ENCODE data around the gene COPZ1. TPM values are rescaled to one million over a fixed set of nuclear protein-coding genes. Genes with fewer than 3 reads are reported as not detected.

Gene COPZ1
- polyA plus RNA-seq, 4 donors, result 114 to 211 (median 138) TPM

DNA sequence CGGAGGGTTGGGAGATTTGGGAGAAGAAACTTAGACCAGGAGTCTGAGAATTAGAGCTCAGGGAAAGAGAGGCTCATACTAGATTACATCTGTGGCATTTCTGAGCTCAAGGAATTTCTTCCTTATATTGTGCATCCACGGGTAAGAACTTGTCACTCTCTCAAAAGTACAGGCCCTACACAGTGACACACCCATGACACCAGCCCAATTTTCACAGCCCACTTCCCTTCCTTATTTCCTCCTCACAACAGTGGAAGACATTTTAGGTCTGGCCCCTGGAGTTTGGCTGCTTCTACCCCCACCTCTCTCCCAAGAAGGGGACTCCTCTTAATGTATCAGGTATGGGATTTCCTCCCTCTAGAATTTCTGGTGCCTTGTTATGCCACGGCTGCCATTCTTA lies 68.8 kb downstream of the COPZ1 start:
- Histone ChIP-seq H3K4me3 (ENCODE audit: low read depth in 1 of 3, low read length in 3 of 3) (no peak overlapping the region), H3K36me3 (ENCODE audit: control insufficient read depth in 3 of 3, insufficient read depth in 2 of 3, low read depth in 1 of 3, low read length in 3 of 3) (peaks cover 0 to 20% (median 3%) of the 10 kb centered on the region in 3 donors), H3K4me1 (ENCODE audit: control insufficient read depth in 3 of 3, insufficient read depth in 2 of 3, low read depth in 1 of 3, low read length in 2 of 3) (peaks cover 0 to 9% (median 2%) of the 10 kb centered on the region in 3 donors), H3K27ac (ENCODE audit: low read depth in 1 of 3, low read length in 2 of 3) (no peak overlapping the region), H3K27me3 (ENCODE audit: control insufficient read depth in 3 of 3, insufficient read depth in 3 of 3, low read length in 3 of 3) (peaks cover 0 to 9% (median 0%) of the 10 kb centered on the region in 3 donors), H3K9me3 (ENCODE audit: control insufficient read depth in 2 of 2, insufficient read depth in 1 of 2, low read depth in 1 of 2, low read length in 1 of 2) (no peaks in the 10 kb centered on the region)
- DNase-seq (no peak), FAIRE-seq (no peak)
- 48 to 69% (median 61%) methylated on average over 3 of the region's 3 CpGs for WGBS, 3 donors

GRCh38 chr12:54394281-54394719 lies 69.4 kb downstream of the COPZ1 start:
- DNase-seq, result peak; percentile 38 to 51
- FAIRE-seq, result no peak
- H3K9me3 ChIP-seq (ENCODE audit: control insufficient read depth in 2 of 2, insufficient read depth in 1 of 2, low read depth in 1 of 2, low read length in 1 of 2), result no peaks in the 10 kb centered on the region
- no peak overlapping the region for H3K4me3 ChIP-seq (ENCODE audit: low read depth in 1 of 3, low read length in 3 of 3)
- H3K4me1 ChIP-seq (ENCODE audit: control insufficient read depth in 3 of 3, insufficient read depth in 2 of 3, low read depth in 1 of 3, low read length in 2 of 3), result peaks cover 0 to 9% (median 2%) of the 10 kb centered on the region in 3 donors
- peaks cover 0 to 9% (median 0%) of the 10 kb centered on the region in 3 donors for H3K27me3 ChIP-seq (ENCODE audit: control insufficient read depth in 3 of 3, insufficient read depth in 3 of 3, low read length in 3 of 3)
- H3K36me3 ChIP-seq (ENCODE audit: control insufficient read depth in 3 of 3, insufficient read depth in 2 of 3, low read depth in 1 of 3, low read length in 3 of 3), result peaks cover 0 to 21% (median 3%) of the 10 kb centered on the region in 3 donors
- no peak overlapping the region for H3K27ac ChIP-seq (ENCODE audit: low read depth in 1 of 3, low read length in 2 of 3)
- 9 to 33% (median 12%) methylated on average over 4 of the region's 4 CpGs for WGBS, 3 donors

DNA sequence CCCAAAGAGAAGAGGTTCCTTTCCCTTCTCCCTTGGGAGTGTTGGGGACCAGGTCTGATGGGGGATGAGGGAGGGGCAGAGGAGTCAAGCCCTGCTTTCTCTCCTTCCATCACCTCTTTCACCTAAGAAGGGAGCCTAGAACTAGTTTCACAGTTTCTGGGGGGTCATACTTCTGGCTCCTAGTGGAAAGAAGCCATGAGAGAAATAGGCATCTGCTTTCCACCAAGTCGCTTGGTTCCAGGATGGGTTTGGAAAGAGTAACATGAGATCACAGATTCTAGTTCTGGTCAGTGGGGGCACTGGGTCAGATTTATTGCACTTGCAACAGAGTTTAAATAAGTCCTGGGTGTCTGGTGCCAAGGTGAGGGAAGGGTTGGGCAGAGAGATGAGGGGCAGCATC lies 70.1 kb downstream of the COPZ1 start:
- no peak for FAIRE-seq
- H3K4me1 ChIP-seq (ENCODE audit: control insufficient read depth in 3 of 3, insufficient read depth in 2 of 3, low read depth in 1 of 3, low read length in 2 of 3), result peaks cover 0 to 9% (median 2%) of the 10 kb centered on the region in 3 donors
- no peak for DNase-seq
- no peak overlapping the region for H3K27ac ChIP-seq (ENCODE audit: low read depth in 1 of 3, low read length in 2 of 3)
- H3K4me3 ChIP-seq (ENCODE audit: low read depth in 1 of 3, low read length in 3 of 3), result no peak overlapping the region
- no peaks in the 10 kb centered on the region for H3K9me3 ChIP-seq (ENCODE audit: control insufficient read depth in 2 of 2, insufficient read depth in 1 of 2, low read depth in 1 of 2, low read length in 1 of 2)
- H3K36me3 ChIP-seq (ENCODE audit: control insufficient read depth in 3 of 3, insufficient read depth in 2 of 3, low read depth in 1 of 3, low read length in 3 of 3), result peaks cover 0 to 27% (median 3%) of the 10 kb centered on the region in 3 donors
- WGBS, 3 donors, result 91 to 93% (median 92%) methylated on average over 1 of the region's 1 CpG
- H3K27me3 ChIP-seq (ENCODE audit: control insufficient read depth in 3 of 3, insufficient read depth in 3 of 3, low read length in 3 of 3), result peaks cover 0 to 9% (median 0%) of the 10 kb centered on the region in 3 donors

DNA sequence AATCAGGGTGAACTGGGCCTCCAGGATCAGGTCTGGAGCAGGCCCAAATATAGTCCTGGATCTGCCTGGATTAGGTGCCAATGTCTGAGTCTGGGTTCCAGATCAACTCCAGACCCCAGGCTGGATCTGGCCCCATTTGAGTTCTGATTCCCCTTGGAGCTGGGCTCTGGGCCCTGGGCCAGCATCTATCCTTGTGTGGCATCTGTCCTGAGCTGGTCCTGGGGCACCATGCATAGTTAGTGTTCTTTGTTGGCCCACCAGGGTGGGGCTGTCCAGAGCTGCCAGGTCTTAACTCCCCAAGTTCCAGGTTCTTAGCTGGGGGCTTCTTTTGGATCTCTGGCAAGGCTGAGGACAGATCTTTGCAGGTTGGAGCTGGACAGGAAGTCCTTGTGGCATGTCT lies 70.6 kb downstream of the COPZ1 start:
- H3K27me3 ChIP-seq (ENCODE audit: control insufficient read depth in 3 of 3, insufficient read depth in 3 of 3, low read length in 3 of 3), result peaks cover 0 to 9% (median 0%) of the 10 kb centered on the region in 3 donors
- DNase-seq (no peak), FAIRE-seq (no peak)
- no peak overlapping the region for H3K4me3 ChIP-seq (ENCODE audit: low read depth in 1 of 3, low read length in 3 of 3)
- no peaks in the 10 kb centered on the region for H3K9me3 ChIP-seq (ENCODE audit: control insufficient read depth in 2 of 2, insufficient read depth in 1 of 2, low read depth in 1 of 2, low read length in 1 of 2)
- H3K4me1 ChIP-seq (ENCODE audit: control insufficient read depth in 3 of 3, insufficient read depth in 2 of 3, low read depth in 1 of 3, low read length in 2 of 3), result peaks cover 0 to 9% (median 2%) of the 10 kb centered on the region in 3 donors
- H3K36me3 ChIP-seq (ENCODE audit: control insufficient read depth in 3 of 3, insufficient read depth in 2 of 3, low read depth in 1 of 3, low read length in 3 of 3), result peaks cover 0 to 27% (median 3%) of the 10 kb centered on the region in 3 donors
- no peak overlapping the region for H3K27ac ChIP-seq (ENCODE audit: low read depth in 1 of 3, low read length in 2 of 3)

GRCh38 chr12:54397157-54397556 lies 72.2 kb downstream of the COPZ1 start:
- WGBS, 3 donors, result 79 to 97% (median 94%) methylated on average over 1 of the region's 1 CpG
- no peak overlapping the region for H3K4me3 ChIP-seq (ENCODE audit: low read depth in 1 of 3, low read length in 3 of 3)
- peaks cover 0 to 41% (median 3%) of the 10 kb centered on the region in 3 donors for H3K36me3 ChIP-seq (ENCODE audit: control insufficient read depth in 3 of 3, insufficient read depth in 2 of 3, low read depth in 1 of 3, low read length in 3 of 3)
- H3K4me1 ChIP-seq (ENCODE audit: control insufficient read depth in 3 of 3, insufficient read depth in 2 of 3, low read depth in 1 of 3, low read length in 2 of 3), result no peaks in the 10 kb centered on the region
- H3K27me3 ChIP-seq (ENCODE audit: control insufficient read depth in 3 of 3, insufficient read depth in 3 of 3, low read length in 3 of 3), result peaks cover 0 to 6% (median 0%) of the 10 kb centered on the region in 3 donors
- FAIRE-seq (no peak), DNase-seq (no peak)
- no peaks in the 10 kb centered on the region for H3K9me3 ChIP-seq (ENCODE audit: control insufficient read depth in 2 of 2, insufficient read depth in 1 of 2, low read depth in 1 of 2, low read length in 1 of 2)
- H3K27ac ChIP-seq (ENCODE audit: low read depth in 1 of 3, low read length in 2 of 3), result no peak overlapping the region

GRCh38 chr12:54398218-54398617 lies 73.3 kb downstream of the COPZ1 start:
- DNase-seq (no peak), FAIRE-seq (no peak)
- Histone ChIP-seq H3K36me3 (ENCODE audit: control insufficient read depth in 3 of 3, insufficient read depth in 2 of 3, low read depth in 1 of 3, low read length in 3 of 3) (peaks cover 0 to 46% (median 3%) of the 10 kb centered on the region in 3 donors), H3K9me3 (ENCODE audit: control insufficient read depth in 2 of 2, insufficient read depth in 1 of 2, low read depth in 1 of 2, low read length in 1 of 2) (no peaks in the 10 kb centered on the region), H3K27me3 (ENCODE audit: control insufficient read depth in 3 of 3, insufficient read depth in 3 of 3, low read length in 3 of 3) (no peaks in the 10 kb centered on the region), H3K4me1 (ENCODE audit: control insufficient read depth in 3 of 3, insufficient read depth in 2 of 3, low read depth in 1 of 3, low read length in 2 of 3) (no peaks in the 10 kb centered on the region), H3K27ac (ENCODE audit: low read depth in 1 of 3, low read length in 2 of 3) (no peak overlapping the region), H3K4me3 (ENCODE audit: low read depth in 1 of 3, low read length in 3 of 3) (no peak overlapping the region)
- 92 to 93% (median 93%) methylated on average over 2 of the region's 2 CpGs for WGBS, 3 donors

- FAIRE-seq (no peak), DNase-seq (peak; percentile 73 to 86)
- 57 to 68% (median 63%) methylated on average over 8 of the region's 8 CpGs for WGBS, 3 donors
- H3K4me1 ChIP-seq (ENCODE audit: control insufficient read depth in 3 of 3, insufficient read depth in 2 of 3, low read depth in 1 of 3, low read length in 2 of 3), result no peaks in the 10 kb centered on the region
- H3K4me3 ChIP-seq (ENCODE audit: low read depth in 1 of 3, low read length in 3 of 3), result no peak overlapping the region
- H3K27me3 ChIP-seq (ENCODE audit: control insufficient read depth in 3 of 3, insufficient read depth in 3 of 3, low read length in 3 of 3), result no peaks in the 10 kb centered on the region
- no peaks in the 10 kb centered on the region for H3K9me3 ChIP-seq (ENCODE audit: control insufficient read depth in 2 of 2, insufficient read depth in 1 of 2, low read depth in 1 of 2, low read length in 1 of 2)
- H3K36me3 ChIP-seq (ENCODE audit: control insufficient read depth in 3 of 3, insufficient read depth in 2 of 3, low read depth in 1 of 3, low read length in 3 of 3), result peaks cover 0 to 54% (median 6%) of the 10 kb centered on the region in 3 donors
- no peak overlapping the region for H3K27ac ChIP-seq (ENCODE audit: low read depth in 1 of 3, low read length in 2 of 3)
These were observed 74.3 kb downstream of the COPZ1 start for GRCh38 chr12:54398995-54399793.

GRCh38 chr12:54401119-54401518 lies 76.2 kb downstream of the COPZ1 start:
- peaks cover 0 to 52% (median 9%) of the 10 kb centered on the region in 3 donors for H3K36me3 ChIP-seq (ENCODE audit: control insufficient read depth in 3 of 3, insufficient read depth in 2 of 3, low read depth in 1 of 3, low read length in 3 of 3)

More at GRCh38 chr12:54401119-54401518, 76.2 kb downstream of the COPZ1 start:
- peaks cover 0 to 5% (median 0%) of the 10 kb centered on the region in 3 donors for H3K27me3 ChIP-seq (ENCODE audit: control insufficient read depth in 3 of 3, insufficient read depth in 3 of 3, low read length in 3 of 3)
- DNase-seq (no peak), FAIRE-seq (no peak)
- H3K4me1 ChIP-seq (ENCODE audit: control insufficient read depth in 3 of 3, insufficient read depth in 2 of 3, low read depth in 1 of 3, low read length in 2 of 3), result no peaks in the 10 kb centered on the region
- no peak overlapping the region for H3K27ac ChIP-seq (ENCODE audit: low read depth in 1 of 3, low read length in 2 of 3)
- H3K9me3 ChIP-seq (ENCODE audit: control insufficient read depth in 2 of 2, insufficient read depth in 1 of 2, low read depth in 1 of 2, low read length in 1 of 2), result no peaks in the 10 kb centered on the region
- 89 to 94% (median 93%) methylated on average over 2 of the region's 2 CpGs for WGBS, 3 donors
- no peak overlapping the region for H3K4me3 ChIP-seq (ENCODE audit: low read depth in 1 of 3, low read length in 3 of 3)

Data from small intestine (tissue), 7 donors.